A673 (cell line): ENCODE results near the gene MT4. TPM values are rescaled to one million over a fixed set of nuclear protein-coding genes. Genes with fewer than 3 reads are reported as not detected.
"Not testable (repeated sequence)": the region's sequence is repeated elsewhere in the genome, so short reads cannot be mapped to it uniquely, and the experiment has no call there.

ENCODE experiments used
- BruUV-seq: library from RNA; stranded (reverse); fragments of 400-500 nt; replicated peaks from 2 replicates; lab custom pipeline; 2021; lab: Mats Ljungman, UMichigan
- CTCF ChIA-PET: fragments of 300-600 bp; sonication (Branson Sonifier 250); formaldehyde crosslinking; loops from one replicate; lab custom pipeline; 2022; ENCODE audit warnings: antibody characterized with exemption; lab: Charles Lee
- POLR2A ChIA-PET: fragments of 300-600 bp; sonication (Branson Sonifier 250); formaldehyde crosslinking; loops from one replicate; lab custom pipeline; 2022; ENCODE audit warnings: antibody characterized with exemption; ENCODE audit not compliant: low non-redundant PET; lab: Charles Lee
- DNase-seq: peaks from one replicate; pipeline ENCODE4 v3.0.0-alpha.2; 2015; ENCODE audit warnings: low spot score
- H3K27ac ChIP-seq: fragments of 200-600 bp; sonication (generic); 2 replicates; pipeline ENCODE4 v1.5.1; 2016; ENCODE audit warnings: mixed run types, low read depth, mild to moderate bottlenecking, mixed read lengths, antibody characterized with exemption, low read length; ENCODE audit not compliant: poor library complexity, severe bottlenecking
- H3K27me3 ChIP-seq: fragments of 200-600 bp; sonication (generic); replicated peaks from 2 replicates; pipeline ENCODE4 v1.6.1; 2017; ENCODE audit warnings: mixed run types, low read depth, mild to moderate bottlenecking, mixed read lengths, antibody characterized with exemption, low read length; ENCODE audit not compliant: insufficient read depth, poor library complexity
- H3K36me3 ChIP-seq: fragments of 200-600 bp; sonication (generic); 2 replicates; pipeline ENCODE4 v1.6.1; 2016; ENCODE audit warnings: mixed run types, mild to moderate bottlenecking, mixed read lengths, antibody characterized with exemption, low read length; ENCODE audit not compliant: insufficient read depth, poor library complexity, severe bottlenecking
- H3K4me1 ChIP-seq: fragments of 200-600 bp; sonication (generic); 2 replicates; pipeline ENCODE4 v1.6.1; 2017; ENCODE audit warnings: mixed run types, mild to moderate bottlenecking, mixed read lengths, antibody characterized with exemption, low read length; ENCODE audit not compliant: insufficient read depth, poor library complexity, severe bottlenecking
- H3K4me3 ChIP-seq: fragments of 200-600 bp; sonication (generic); 2 replicates; pipeline ENCODE4 v1.5.1; 2016; ENCODE audit warnings: low read depth, mixed run types, mild to moderate bottlenecking, mixed read lengths, low read length; ENCODE audit not compliant: poor library complexity, severe bottlenecking
- H3K9me3 ChIP-seq: fragments of 200-600 bp; sonication (generic); 2 replicates; pipeline ENCODE4 v1.6.1; 2016; ENCODE audit warnings: mixed run types, low read depth, mild to moderate bottlenecking, mixed read lengths, antibody characterized with exemption, low read length; ENCODE audit not compliant: poor library complexity, severe bottlenecking
- EZH2 ChIP-seq: fragments of 200-600 bp; sonication (generic); IDR thresholded peaks from 2 replicates; pipeline ENCODE4 v1.6.1; 2017; ENCODE audit warnings: borderline replicate concordance, low read depth, mild to moderate bottlenecking, mixed read lengths, antibody characterized with exemption, low read length; ENCODE audit not compliant: poor library complexity, severe bottlenecking
- intact Hi-C: fragments of 100-400 bp; cut with micrococcal nuclease; formaldehyde crosslinking; loops from one replicate; pipeline ENCODE4 v1.10.0; 2022; ENCODE audit not compliant: unreplicated experiment
- total RNA-seq: library from RNA; stranded (reverse); gene quantifications from 2 replicates; pipeline ENCODE4 v1.2.3, GENCODE V29; 2021
- TF ChIP-seq, protein P1 (sequence below): fragments of 300-800, 200-600 bp; sonication (generic); conservative IDR thresholded peaks from 2 replicates; pipeline ENCODE4 v1.5.1; 2017; ENCODE audit warnings: low read depth, mild to moderate bottlenecking, antibody characterized with exemption, low read length, moderate library complexity, mixed read lengths

MT4 gene
- total RNA-seq, 1 experiment from 2014 or later: not detected

DNA sequence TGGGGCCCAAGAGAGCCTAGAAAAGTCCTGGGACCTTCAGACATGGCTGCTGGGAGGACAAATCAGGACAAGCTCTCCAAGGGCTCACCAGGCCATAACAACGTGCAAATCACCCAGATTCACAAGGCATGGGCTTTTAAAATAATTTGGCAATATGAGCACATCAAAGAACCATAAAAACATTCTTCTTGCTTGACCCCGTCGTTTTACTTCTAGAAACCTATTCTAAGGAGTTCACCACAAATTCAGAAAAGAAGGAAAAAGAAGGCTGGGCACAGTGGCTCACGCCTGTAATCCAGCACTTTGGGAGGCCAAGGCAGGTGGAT is 12.4 kb downstream of the MT4 start:
- CTCF ChIA-PET: interaction anchor here (0.5 to 1.5 kb wide), 2 partner anchors 125 to 287 kb away, joined by 5 to 10 read pairs; no protein-coding TSS in a partner anchor

DNA sequence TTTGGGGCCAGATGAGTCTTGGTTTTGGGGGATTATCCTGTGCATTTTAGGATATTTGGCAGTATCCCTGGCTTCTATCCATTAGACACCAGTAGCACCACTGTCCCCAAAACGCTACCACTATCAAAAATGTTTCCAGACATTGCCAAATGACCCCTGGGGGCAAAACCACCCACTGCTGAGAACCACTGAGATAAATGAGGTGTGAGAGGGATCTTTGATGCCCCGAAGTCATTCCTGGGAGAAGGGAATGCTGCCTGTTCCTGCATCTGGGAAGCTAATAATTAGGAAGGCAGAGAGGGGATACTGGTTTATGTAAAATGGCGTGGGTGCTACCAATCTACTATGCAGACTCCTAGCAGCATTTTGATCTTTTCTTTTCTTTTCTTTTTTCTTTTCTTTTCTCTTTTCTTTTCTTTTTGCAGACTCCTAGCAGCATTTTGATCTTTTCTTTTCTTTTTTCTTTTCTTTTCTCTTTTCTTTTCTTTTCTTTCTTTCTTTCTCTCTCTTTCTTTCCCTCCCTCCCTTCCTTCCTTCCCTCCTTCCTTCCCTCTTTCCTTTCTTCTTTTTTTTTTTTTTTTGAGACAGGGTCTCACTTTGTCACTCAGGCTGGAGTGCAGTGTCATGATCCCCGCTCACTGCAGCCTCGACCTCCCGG is 15.6 kb downstream of the MT4 start:
- CTCF ChIA-PET: no interaction called here
- Histone ChIP-seq H3K27ac (no peak overlapping the region), H3K9me3 (no peaks in the 10 kb centered on the region), H3K4me1 (no peaks in the 10 kb centered on the region), H3K36me3 (no peaks in the 10 kb centered on the region), H3K27me3 (no peaks in the 10 kb centered on the region), H3K4me3 (no peak overlapping the region)
- intact Hi-C loops: no loop called here
- no TSS peak for BruUV-seq
- POLR2A ChIA-PET: no interaction called here
- no peak for DNase-seq
- no peak for TF ChIP-seq EZH2
- TF ChIP-seq, protein P1, sequence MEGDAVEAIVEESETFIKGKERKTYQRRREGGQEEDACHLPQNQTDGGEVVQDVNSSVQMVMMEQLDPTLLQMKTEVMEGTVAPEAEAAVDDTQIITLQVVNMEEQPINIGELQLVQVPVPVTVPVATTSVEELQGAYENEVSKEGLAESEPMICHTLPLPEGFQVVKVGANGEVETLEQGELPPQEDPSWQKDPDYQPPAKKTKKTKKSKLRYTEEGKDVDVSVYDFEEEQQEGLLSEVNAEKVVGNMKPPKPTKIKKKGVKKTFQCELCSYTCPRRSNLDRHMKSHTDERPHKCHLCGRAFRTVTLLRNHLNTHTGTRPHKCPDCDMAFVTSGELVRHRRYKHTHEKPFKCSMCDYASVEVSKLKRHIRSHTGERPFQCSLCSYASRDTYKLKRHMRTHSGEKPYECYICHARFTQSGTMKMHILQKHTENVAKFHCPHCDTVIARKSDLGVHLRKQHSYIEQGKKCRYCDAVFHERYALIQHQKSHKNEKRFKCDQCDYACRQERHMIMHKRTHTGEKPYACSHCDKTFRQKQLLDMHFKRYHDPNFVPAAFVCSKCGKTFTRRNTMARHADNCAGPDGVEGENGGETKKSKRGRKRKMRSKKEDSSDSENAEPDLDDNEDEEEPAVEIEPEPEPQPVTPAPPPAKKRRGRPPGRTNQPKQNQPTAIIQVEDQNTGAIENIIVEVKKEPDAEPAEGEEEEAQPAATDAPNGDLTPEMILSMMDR: no peak

More for the DNA sequence above, 12.4 kb downstream of the MT4 start:
- POLR2A ChIA-PET: no interaction called here
- no peaks in the 10 kb centered on the region for H3K4me1 ChIP-seq
- H3K27ac ChIP-seq: no peak overlapping the region
- TF ChIP-seq, protein P1: no peak
- TF ChIP-seq EZH2: no peak
- no peak overlapping the region for H3K4me3 ChIP-seq
- H3K9me3 ChIP-seq: no peaks in the 10 kb centered on the region
- H3K36me3 ChIP-seq: no peaks in the 10 kb centered on the region
- H3K27me3 ChIP-seq: no peaks in the 10 kb centered on the region
- intact Hi-C loops: loop anchor here (1.0 to 5.0 kb wide), 2 partner anchors 125 to 275 kb away; no protein-coding TSS in a partner anchor
- BruUV-seq: no TSS peak
- no peak for DNase-seq

DNA sequence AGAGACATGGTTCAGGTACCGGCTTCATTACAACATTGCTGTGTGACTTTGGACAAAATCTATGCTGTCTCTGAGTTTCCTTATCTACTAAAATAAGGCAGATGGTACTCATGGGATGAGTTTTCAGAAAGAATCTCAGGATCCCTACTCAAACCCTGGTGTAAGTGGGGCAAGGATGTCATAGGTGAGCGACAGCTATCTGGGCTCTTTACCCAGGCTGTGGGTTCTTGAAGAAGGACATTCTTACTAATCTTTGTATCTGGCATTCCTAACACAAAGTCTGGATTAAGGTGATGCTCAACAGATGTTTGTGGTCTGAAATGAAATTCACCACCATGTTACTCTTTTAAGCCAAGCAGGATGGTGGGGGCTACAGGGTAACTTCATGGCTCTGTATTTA is 18.0 kb downstream of the MT4 start:
- H3K27ac ChIP-seq, H3K9me3 ChIP-seq, BruUV-seq, H3K4me1 ChIP-seq, intact Hi-C loops, POLR2A ChIA-PET, DNase-seq, CTCF ChIA-PET, H3K36me3 ChIP-seq, H3K27me3 ChIP-seq, H3K4me3 ChIP-seq: not testable (repeated sequence)
